H1 (cell line): Measurements from ENCODE around the gene TPST2. TPM values are rescaled to one million over a fixed set of nuclear protein-coding genes. Genes with fewer than 3 reads are reported as not detected.

Experiments
- JUN ChIP-seq: IDR thresholded peaks from 2 replicates; pipeline ENCODE4 v1.6.1; 2011; ENCODE audit warnings: low read depth, mild to moderate bottlenecking, improper control_type of control experiment, low read length
- RBBP5 ChIP-seq: IDR thresholded peaks from 2 replicates; pipeline ENCODE4 v1.7.1; 2012; ENCODE audit warnings: low read depth, mild to moderate bottlenecking, inconsistent platforms, low read length, moderate library complexity, borderline replicate concordance
- SP2 ChIP-seq: IDR thresholded peaks from 2 replicates; pipeline ENCODE4 v1.6.1; 2012; ENCODE audit warnings: mild to moderate bottlenecking, low read length, inconsistent platforms
- TCF12 ChIP-seq: IDR thresholded peaks from 2 replicates; pipeline ENCODE4 v1.6.1; 2011; ENCODE audit warnings: low read depth, mild to moderate bottlenecking, low read length
- ZNF274 ChIP-seq: IDR thresholded peaks from 2 replicates; pipeline ENCODE4 v1.7.0; 2012; ENCODE audit warnings: low read length, borderline replicate concordance; ENCODE audit errors: extremely low read depth
- polyA plus RNA-seq, 7 experiments: library from polyadenylated mRNA; depleted of rRNA in 3 of 7; stranded (reverse) in 5 of 7; unstranded in 2 of 7; fragments of >200 nt in 5 of 7; fragments of 200-250 nt in 2 of 7; gene quantifications; 1 replicate in 5 of 7; 2 replicates in 1 of 7; 4 replicates in 1 of 7; pipeline versions ENCODE4 v1.2.1 to v1.2.3, GENCODE V29; 2011 to 2013; ENCODE audit warnings: missing spikeins in 2 of 7, mixed read lengths in 2 of 7
- total RNA-seq: library from RNA; stranded (reverse); fragmentation: NEBNext Ultra II Directional; extraction: Animal tissue kit (Norgen Biotek cat#: 25700); gene quantifications from 2 replicates; pipeline ENCODE4 v1.2.1, GENCODE V29; 2021
- TF ChIP-seq, protein P1 (sequence below): fragments of 300-600 bp; sonication (generic); IDR thresholded peaks from 2 replicates; pipeline ENCODE4 v1.7.1; 2012; ENCODE audit warnings: low read length, moderate library complexity, mild to moderate bottlenecking, inconsistent platforms; ENCODE audit not compliant: insufficient replicate concordance
- TF ChIP-seq, protein P2 (sequence below): IDR thresholded peaks from 2 replicates; pipeline ENCODE4 v1.6.1; 2011; ENCODE audit warnings: low read length, improper control_type of control experiment

The TPST2 gene
- total and polyA plus RNA-seq, 2 of the 8 experiments (the other 6 are each of a cell fraction or from before 2014, with no cell fraction given), result 58.8 to 143 TPM

- TF ChIP-seq, protein P1, sequence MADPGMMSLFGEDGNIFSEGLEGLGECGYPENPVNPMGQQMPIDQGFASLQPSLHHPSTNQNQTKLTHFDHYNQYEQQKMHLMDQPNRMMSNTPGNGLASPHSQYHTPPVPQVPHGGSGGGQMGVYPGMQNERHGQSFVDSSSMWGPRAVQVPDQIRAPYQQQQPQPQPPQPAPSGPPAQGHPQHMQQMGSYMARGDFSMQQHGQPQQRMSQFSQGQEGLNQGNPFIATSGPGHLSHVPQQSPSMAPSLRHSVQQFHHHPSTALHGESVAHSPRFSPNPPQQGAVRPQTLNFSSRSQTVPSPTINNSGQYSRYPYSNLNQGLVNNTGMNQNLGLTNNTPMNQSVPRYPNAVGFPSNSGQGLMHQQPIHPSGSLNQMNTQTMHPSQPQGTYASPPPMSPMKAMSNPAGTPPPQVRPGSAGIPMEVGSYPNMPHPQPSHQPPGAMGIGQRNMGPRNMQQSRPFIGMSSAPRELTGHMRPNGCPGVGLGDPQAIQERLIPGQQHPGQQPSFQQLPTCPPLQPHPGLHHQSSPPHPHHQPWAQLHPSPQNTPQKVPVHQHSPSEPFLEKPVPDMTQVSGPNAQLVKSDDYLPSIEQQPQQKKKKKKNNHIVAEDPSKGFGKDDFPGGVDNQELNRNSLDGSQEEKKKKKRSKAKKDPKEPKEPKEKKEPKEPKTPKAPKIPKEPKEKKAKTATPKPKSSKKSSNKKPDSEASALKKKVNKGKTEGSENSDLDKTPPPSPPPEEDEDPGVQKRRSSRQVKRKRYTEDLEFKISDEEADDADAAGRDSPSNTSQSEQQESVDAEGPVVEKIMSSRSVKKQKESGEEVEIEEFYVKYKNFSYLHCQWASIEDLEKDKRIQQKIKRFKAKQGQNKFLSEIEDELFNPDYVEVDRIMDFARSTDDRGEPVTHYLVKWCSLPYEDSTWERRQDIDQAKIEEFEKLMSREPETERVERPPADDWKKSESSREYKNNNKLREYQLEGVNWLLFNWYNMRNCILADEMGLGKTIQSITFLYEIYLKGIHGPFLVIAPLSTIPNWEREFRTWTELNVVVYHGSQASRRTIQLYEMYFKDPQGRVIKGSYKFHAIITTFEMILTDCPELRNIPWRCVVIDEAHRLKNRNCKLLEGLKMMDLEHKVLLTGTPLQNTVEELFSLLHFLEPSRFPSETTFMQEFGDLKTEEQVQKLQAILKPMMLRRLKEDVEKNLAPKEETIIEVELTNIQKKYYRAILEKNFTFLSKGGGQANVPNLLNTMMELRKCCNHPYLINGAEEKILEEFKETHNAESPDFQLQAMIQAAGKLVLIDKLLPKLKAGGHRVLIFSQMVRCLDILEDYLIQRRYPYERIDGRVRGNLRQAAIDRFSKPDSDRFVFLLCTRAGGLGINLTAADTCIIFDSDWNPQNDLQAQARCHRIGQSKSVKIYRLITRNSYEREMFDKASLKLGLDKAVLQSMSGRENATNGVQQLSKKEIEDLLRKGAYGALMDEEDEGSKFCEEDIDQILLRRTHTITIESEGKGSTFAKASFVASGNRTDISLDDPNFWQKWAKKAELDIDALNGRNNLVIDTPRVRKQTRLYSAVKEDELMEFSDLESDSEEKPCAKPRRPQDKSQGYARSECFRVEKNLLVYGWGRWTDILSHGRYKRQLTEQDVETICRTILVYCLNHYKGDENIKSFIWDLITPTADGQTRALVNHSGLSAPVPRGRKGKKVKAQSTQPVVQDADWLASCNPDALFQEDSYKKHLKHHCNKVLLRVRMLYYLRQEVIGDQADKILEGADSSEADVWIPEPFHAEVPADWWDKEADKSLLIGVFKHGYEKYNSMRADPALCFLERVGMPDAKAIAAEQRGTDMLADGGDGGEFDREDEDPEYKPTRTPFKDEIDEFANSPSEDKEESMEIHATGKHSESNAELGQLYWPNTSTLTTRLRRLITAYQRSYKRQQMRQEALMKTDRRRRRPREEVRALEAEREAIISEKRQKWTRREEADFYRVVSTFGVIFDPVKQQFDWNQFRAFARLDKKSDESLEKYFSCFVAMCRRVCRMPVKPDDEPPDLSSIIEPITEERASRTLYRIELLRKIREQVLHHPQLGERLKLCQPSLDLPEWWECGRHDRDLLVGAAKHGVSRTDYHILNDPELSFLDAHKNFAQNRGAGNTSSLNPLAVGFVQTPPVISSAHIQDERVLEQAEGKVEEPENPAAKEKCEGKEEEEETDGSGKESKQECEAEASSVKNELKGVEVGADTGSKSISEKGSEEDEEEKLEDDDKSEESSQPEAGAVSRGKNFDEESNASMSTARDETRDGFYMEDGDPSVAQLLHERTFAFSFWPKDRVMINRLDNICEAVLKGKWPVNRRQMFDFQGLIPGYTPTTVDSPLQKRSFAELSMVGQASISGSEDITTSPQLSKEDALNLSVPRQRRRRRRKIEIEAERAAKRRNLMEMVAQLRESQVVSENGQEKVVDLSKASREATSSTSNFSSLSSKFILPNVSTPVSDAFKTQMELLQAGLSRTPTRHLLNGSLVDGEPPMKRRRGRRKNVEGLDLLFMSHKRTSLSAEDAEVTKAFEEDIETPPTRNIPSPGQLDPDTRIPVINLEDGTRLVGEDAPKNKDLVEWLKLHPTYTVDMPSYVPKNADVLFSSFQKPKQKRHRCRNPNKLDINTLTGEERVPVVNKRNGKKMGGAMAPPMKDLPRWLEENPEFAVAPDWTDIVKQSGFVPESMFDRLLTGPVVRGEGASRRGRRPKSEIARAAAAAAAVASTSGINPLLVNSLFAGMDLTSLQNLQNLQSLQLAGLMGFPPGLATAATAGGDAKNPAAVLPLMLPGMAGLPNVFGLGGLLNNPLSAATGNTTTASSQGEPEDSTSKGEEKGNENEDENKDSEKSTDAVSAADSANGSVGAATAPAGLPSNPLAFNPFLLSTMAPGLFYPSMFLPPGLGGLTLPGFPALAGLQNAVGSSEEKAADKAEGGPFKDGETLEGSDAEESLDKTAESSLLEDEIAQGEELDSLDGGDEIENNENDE, result no peak
- TF ChIP-seq SP2, result no peak
- no peak for TF ChIP-seq ZNF274
- TF ChIP-seq RBBP5, result no peak
- no peak for TF ChIP-seq TCF12
- TF ChIP-seq, protein P2, sequence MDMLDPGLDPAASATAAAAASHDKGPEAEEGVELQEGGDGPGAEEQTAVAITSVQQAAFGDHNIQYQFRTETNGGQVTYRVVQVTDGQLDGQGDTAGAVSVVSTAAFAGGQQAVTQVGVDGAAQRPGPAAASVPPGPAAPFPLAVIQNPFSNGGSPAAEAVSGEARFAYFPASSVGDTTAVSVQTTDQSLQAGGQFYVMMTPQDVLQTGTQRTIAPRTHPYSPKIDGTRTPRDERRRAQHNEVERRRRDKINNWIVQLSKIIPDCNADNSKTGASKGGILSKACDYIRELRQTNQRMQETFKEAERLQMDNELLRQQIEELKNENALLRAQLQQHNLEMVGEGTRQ, result no peak
- TF ChIP-seq JUN, result no peak
These were observed at the start of gene TPST2 (continued) for GRCh38 chr22:26589845-26590736.
